ENCODE data around the gene LRRC26.
"Not testable (repeated sequence)": the region's sequence is repeated elsewhere in the genome, so short reads cannot be mapped to it uniquely, and the experiment has no call there.

The LRRC26 gene

GRCh38 chr9:137135154-137135553, 34.7 kb downstream of the LRRC26 start:
- DNase-seq (ENCODE audit: low read depth), result not testable (repeated sequence)

- DNase-seq (ENCODE audit: low read depth), result no peak
These were observed 35.7 kb downstream of the LRRC26 start for GRCh38 chr9:137134191-137134590.

GRCh38 chr9:137130176-137130755, 39.6 kb downstream of the LRRC26 start:
- no peak for DNase-seq (ENCODE audit: low read depth)

- DNase-seq (ENCODE audit: low read depth), result peak; percentile 81
These were observed 40.2 kb downstream of the LRRC26 start for GRCh38 chr9:137129456-137130175.

DNA sequence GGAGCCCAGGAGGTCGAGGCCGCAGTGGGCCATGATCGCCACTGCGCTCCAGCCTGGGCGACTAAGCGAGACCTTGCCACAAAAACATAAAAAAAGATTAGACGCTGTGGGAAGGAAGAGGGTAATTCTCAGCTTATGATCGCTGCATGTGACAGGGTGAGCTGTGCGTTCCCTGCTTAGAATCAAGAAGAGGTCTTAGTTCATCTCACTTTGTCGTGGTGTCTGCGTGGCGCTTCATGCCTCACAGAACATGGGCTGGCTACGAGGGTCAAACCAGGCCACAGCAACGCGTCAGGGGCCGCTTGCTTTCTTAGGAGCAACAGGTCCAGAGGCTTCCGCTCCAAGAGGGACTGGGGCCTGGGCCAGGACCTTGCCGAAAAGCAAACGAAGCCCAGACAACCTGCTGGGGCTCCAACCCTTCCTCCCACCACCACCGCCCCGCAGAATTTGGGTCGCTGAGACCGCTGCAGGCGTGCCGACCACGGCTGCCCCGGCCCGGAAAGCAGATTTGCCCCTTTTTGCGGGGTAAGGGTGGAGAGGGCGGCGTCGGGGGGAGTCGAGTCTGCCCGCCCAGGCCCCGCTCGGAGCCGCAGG, 40.9 kb downstream of the LRRC26 start:
- no peak for DNase-seq (ENCODE audit: low read depth)

GRCh38 chr9:137128158-137128861, 41.5 kb downstream of the LRRC26 start:
- DNase-seq (ENCODE audit: low read depth), result no peak

GRCh38 chr9:137127301-137128157, 42.3 kb downstream of the LRRC26 start:
- DNase-seq (ENCODE audit: low read depth), result no peak

- no peak for DNase-seq (ENCODE audit: low read depth)
These were observed 43.1 kb downstream of the LRRC26 start for GRCh38 chr9:137126786-137127185.

DNA sequence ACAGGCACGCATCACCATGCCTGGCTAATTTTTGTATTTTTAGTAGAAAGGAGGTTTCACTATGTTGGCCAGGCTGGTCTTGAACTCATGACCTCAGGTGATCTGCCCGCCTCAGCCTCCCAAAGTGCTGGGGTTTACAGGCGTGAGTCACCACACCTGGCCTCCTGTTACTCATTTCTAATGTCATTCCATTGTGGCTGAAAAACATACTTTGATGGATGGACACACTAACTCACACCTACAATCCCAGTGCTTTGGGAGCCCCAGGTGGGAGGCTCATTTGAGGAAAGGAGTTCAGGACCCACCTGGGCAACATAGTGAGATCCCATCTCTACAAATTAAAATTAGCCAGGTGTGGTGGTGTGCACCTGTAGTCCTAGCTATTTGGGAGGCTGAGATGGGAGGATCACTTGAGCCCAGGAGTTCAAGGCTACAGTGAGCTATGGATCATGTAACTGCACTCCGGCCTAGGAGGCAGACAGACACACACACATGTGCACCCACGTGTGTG, 45.8 kb downstream of the LRRC26 start:
- not testable (repeated sequence) for DNase-seq (ENCODE audit: low read depth)

GRCh38 chr9:137123468-137123837, 46.4 kb downstream of the LRRC26 start:
- no peak for DNase-seq (ENCODE audit: low read depth)

DNA sequence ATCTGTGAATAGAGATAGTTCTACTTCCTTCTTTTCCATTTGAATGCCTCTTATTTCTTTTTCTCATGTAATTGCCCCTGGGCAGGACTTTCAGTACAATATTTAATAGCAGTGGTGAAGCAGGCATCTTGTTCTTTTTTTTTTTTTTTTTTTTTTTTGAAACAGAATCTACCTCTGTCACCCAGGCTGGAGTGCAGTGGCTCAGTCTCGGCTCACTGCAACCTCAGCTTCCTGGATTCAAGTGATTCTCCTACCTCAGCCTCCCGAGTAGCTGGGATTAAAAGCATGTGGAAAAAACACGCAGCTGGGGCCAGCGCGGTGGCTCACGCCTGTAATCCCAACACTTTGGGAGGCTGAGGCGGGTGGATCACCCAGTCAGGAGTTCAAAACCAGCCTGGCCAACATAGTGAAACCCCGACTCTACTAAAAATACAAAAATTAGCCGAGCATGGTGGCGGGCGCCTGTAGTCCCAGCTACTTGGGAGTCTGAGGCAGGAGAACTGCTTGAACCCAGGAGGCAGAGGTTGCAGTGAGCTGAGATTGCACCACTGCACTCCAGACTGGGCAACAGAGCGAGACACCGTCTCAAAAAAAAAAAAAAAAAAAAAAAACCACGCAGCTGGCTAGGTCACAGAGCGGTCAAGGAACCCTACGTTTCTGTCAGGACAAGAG, 46.9 kb downstream of the LRRC26 start:
- not testable (repeated sequence) for DNase-seq (ENCODE audit: low read depth)

- not testable (repeated sequence) for DNase-seq (ENCODE audit: low read depth)
These were observed 47.7 kb downstream of the LRRC26 start for GRCh38 chr9:137121927-137122795.

All from stimulated activated CD8-positive, alpha-beta memory T cell treated with anti-CD3 and anti-CD28 coated beads, Interleukin-15, amount 100 ng/mL, for 24 hours (primary cell).